B cell (primary cell): ENCODE measurements around the gene PRICKLE2.

Source experiments
- CTCF ChIP-seq: fragments of 200-600 bp; IDR thresholded peaks from one replicate; pipeline ENCODE4 v1.8.0; 2022; ENCODE audit warnings: antibody characterized with exemption, mild to moderate bottlenecking
- EZH2 ChIP-seq: IDR thresholded peaks from 2 replicates; pipeline ENCODE4 v1.6.1; 2012; ENCODE audit warnings: borderline replicate concordance, low read depth, mild to moderate bottlenecking, moderate library complexity, low read length; ENCODE audit not compliant: insufficient read depth, poor library complexity, severe bottlenecking

- TF ChIP-seq CTCF (no peak), EZH2 (no peak)
Measured at GRCh38 chr3:64107190-64107589, 118.1 kb downstream of the PRICKLE2 start.
